ENCODE results near the gene MAB21L3. TPM values are rescaled to one million over a fixed set of nuclear protein-coding genes. Genes with fewer than 3 reads are reported as not detected.

The MAB21L3 gene
- total RNA-seq, 1 experiment from 2014 or later, result 4.8 TPM

GRCh38 chr1:116161390-116161789 lies 50.2 kb downstream of the MAB21L3 start:
- intact Hi-C loops (cut with micrococcal nuclease; ENCODE audit: unreplicated experiment), result no loop called here
- TF ChIP-seq, protein P1, sequence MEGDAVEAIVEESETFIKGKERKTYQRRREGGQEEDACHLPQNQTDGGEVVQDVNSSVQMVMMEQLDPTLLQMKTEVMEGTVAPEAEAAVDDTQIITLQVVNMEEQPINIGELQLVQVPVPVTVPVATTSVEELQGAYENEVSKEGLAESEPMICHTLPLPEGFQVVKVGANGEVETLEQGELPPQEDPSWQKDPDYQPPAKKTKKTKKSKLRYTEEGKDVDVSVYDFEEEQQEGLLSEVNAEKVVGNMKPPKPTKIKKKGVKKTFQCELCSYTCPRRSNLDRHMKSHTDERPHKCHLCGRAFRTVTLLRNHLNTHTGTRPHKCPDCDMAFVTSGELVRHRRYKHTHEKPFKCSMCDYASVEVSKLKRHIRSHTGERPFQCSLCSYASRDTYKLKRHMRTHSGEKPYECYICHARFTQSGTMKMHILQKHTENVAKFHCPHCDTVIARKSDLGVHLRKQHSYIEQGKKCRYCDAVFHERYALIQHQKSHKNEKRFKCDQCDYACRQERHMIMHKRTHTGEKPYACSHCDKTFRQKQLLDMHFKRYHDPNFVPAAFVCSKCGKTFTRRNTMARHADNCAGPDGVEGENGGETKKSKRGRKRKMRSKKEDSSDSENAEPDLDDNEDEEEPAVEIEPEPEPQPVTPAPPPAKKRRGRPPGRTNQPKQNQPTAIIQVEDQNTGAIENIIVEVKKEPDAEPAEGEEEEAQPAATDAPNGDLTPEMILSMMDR (conservative IDR thresholded peaks at IDR 0.05; ENCODE audit: low read depth, low read length), result no peak
- TF ChIP-seq EZH2 (IDR thresholded peaks at IDR 0.05; ENCODE audit: borderline replicate concordance, low read depth, low read length, poor library complexity, severe bottlenecking), result no peak
- Histone ChIP-seq H3K9me3 (ENCODE audit: low read depth, low read length, poor library complexity, severe bottlenecking) (peaks cover 6% of the 10 kb centered on the region), H3K4me1 (ENCODE audit: insufficient read depth, low read length, poor library complexity, severe bottlenecking) (no peaks in the 10 kb centered on the region), H3K36me3 (ENCODE audit: insufficient read depth, low read length, poor library complexity, severe bottlenecking) (no peaks in the 10 kb centered on the region), H3K27ac (ENCODE audit: low read depth, low read length, poor library complexity, severe bottlenecking) (no peak overlapping the region), H3K4me3 (ENCODE audit: low read depth, low read length, poor library complexity, severe bottlenecking) (no peak overlapping the region), H3K27me3 (replicated peaks; ENCODE audit: insufficient read depth, low read depth, low read length, poor library complexity) (no peaks in the 10 kb centered on the region)
- no TSS peak for BruUV-seq (replicated peaks)
- ChIA-PET POLR2A (ENCODE audit: low non-redundant PET) (no interaction called here), CTCF (no interaction called here)
- no peak for DNase-seq (ENCODE audit: low spot score)

DNA sequence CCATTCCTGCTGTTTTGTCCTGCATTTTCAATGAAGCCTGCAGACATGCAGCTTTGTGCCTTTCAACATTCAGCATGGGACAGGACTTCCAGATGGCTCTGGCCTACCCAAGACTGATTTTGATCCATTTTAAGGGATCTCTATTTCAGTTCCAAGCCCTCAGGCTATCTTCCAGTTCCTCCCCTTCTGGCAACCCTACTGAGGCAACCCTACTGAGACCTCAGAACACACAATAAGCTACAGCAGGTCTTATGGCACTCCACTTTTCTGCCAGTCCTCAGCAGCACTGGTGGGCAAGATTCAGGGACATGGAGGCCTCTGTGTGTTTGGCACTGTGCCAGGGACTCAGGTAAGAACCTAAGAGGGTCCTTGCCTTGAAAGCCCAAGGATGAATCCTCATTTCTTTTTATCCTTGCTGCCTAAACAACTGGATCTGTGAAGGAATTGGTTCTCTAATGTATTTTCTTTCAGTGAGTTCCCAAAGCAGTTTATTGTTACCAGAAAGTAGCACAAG lies 50.7 kb downstream of the MAB21L3 start:
- Histone ChIP-seq H3K27ac (ENCODE audit: low read depth, low read length, poor library complexity, severe bottlenecking) (no peak overlapping the region), H3K9me3 (ENCODE audit: low read depth, low read length, poor library complexity, severe bottlenecking) (peaks cover 6% of the 10 kb centered on the region), H3K27me3 (replicated peaks; ENCODE audit: insufficient read depth, low read depth, low read length, poor library complexity) (no peaks in the 10 kb centered on the region), H3K4me1 (ENCODE audit: insufficient read depth, low read length, poor library complexity, severe bottlenecking) (no peaks in the 10 kb centered on the region), H3K4me3 (ENCODE audit: low read depth, low read length, poor library complexity, severe bottlenecking) (no peak overlapping the region), H3K36me3 (ENCODE audit: insufficient read depth, low read length, poor library complexity, severe bottlenecking) (no peaks in the 10 kb centered on the region)
- TF ChIP-seq, protein P1 (conservative IDR thresholded peaks at IDR 0.05; ENCODE audit: low read depth, low read length), result no peak
- TF ChIP-seq EZH2 (IDR thresholded peaks at IDR 0.05; ENCODE audit: borderline replicate concordance, low read depth, low read length, poor library complexity, severe bottlenecking), result no peak
- no TSS peak for BruUV-seq (replicated peaks)
- POLR2A ChIA-PET (ENCODE audit: low non-redundant PET), result no interaction called here
- no peak for DNase-seq (ENCODE audit: low spot score)
- CTCF ChIA-PET, result no interaction called here
- intact Hi-C loops (cut with micrococcal nuclease; ENCODE audit: unreplicated experiment), result no loop called here

GRCh38 chr1:116163533-116163932 lies 52.3 kb downstream of the MAB21L3 start:
- DNase-seq (ENCODE audit: low spot score), result no peak
- BruUV-seq (replicated peaks), result no TSS peak
- ChIA-PET CTCF (no interaction called here), POLR2A (ENCODE audit: low non-redundant PET) (no interaction called here)
- TF ChIP-seq, protein P1 (conservative IDR thresholded peaks at IDR 0.05; ENCODE audit: low read depth, low read length), result no peak
- TF ChIP-seq EZH2 (IDR thresholded peaks at IDR 0.05; ENCODE audit: borderline replicate concordance, low read depth, low read length, poor library complexity, severe bottlenecking), result no peak
- H3K36me3 ChIP-seq (ENCODE audit: insufficient read depth, low read length, poor library complexity, severe bottlenecking), result no peaks in the 10 kb centered on the region
- H3K27ac ChIP-seq (ENCODE audit: low read depth, low read length, poor library complexity, severe bottlenecking), result no peak overlapping the region
- peaks cover 10% of the 10 kb centered on the region for H3K4me1 ChIP-seq (ENCODE audit: insufficient read depth, low read length, poor library complexity, severe bottlenecking)
- H3K27me3 ChIP-seq (replicated peaks; ENCODE audit: insufficient read depth, low read depth, low read length, poor library complexity), result no peaks in the 10 kb centered on the region
- intact Hi-C loops (cut with micrococcal nuclease; ENCODE audit: unreplicated experiment), result no loop called here
- H3K4me3 ChIP-seq (ENCODE audit: low read depth, low read length, poor library complexity, severe bottlenecking), result no peak overlapping the region
- peaks cover 3% of the 10 kb centered on the region for H3K9me3 ChIP-seq (ENCODE audit: low read depth, low read length, poor library complexity, severe bottlenecking)

Measured in A673 (cell line).